Middle frontal gyrus (tissue), 1 donor: ENCODE results near the gene ENO4.

Experiments
- DNase-seq: peaks from one replicate; pipeline ENCODE4 v3.0.0-alpha.2; 2015; ENCODE audit warnings: low spot score; ENCODE audit errors: extremely low spot score

Gene ENO4

GRCh38 chr10:116849248-116850057 is at the start of gene ENO4:
ENO4 (plus strand) TSS chr10:116849499; CDS start chr10:116849567, 68 bp downstream.
- peak; percentile 72 for DNase-seq

GRCh38 chr10:116800286-116800929 is 48.9 kb upstream of the ENO4 start:
- no peak for DNase-seq

GRCh38 chr10:116801658-116802057 is 47.6 kb upstream of the ENO4 start:
- DNase-seq: no peak

- DNase-seq: no peak
These were observed 46.8 kb upstream of the ENO4 start for GRCh38 chr10:116802474-116802873.

- DNase-seq: no peak
These were observed 46.4 kb upstream of the ENO4 start for GRCh38 chr10:116802876-116803275.

GRCh38 chr10:116803451-116804249 is 45.6 kb upstream of the ENO4 start:
- no peak for DNase-seq

GRCh38 chr10:116808706-116809105 is 40.6 kb upstream of the ENO4 start:
- DNase-seq: no peak

GRCh38 chr10:116809483-116810119 is 39.7 kb upstream of the ENO4 start:
- DNase-seq: no peak

- DNase-seq: no peak
These were observed 39.2 kb upstream of the ENO4 start for GRCh38 chr10:116810120-116810500.

- no peak for DNase-seq
These were observed 38.4 kb upstream of the ENO4 start for GRCh38 chr10:116810895-116811294.

- DNase-seq: no peak
These were observed 37.6 kb upstream of the ENO4 start for GRCh38 chr10:116811691-116812090.

GRCh38 chr10:116815641-116816415 is 33.5 kb upstream of the ENO4 start:
- no peak for DNase-seq

- no peak for DNase-seq
These were observed 32.1 kb upstream of the ENO4 start for GRCh38 chr10:116817178-116817577.

- no peak for DNase-seq
These were observed 31.4 kb upstream of the ENO4 start for GRCh38 chr10:116817780-116818343.

GRCh38 chr10:116819999-116820677 is 29.2 kb upstream of the ENO4 start:
- no peak for DNase-seq

GRCh38 chr10:116825901-116826300 is 23.4 kb upstream of the ENO4 start:
- no peak for DNase-seq

- DNase-seq: no peak
These were observed 22.5 kb upstream of the ENO4 start for GRCh38 chr10:116826803-116827202.

GRCh38 chr10:116827214-116827671 is 22.1 kb upstream of the ENO4 start:
- no peak for DNase-seq

- no peak for DNase-seq
These were observed 21.2 kb upstream of the ENO4 start for GRCh38 chr10:116828116-116828515.

GRCh38 chr10:116829711-116830110 is 19.6 kb upstream of the ENO4 start:
- no peak for DNase-seq
